ENCODE data around the gene CDH13.

Gene CDH13

GRCh38 chr16:82628088-82628423 lies 1.3 kb downstream of the CDH13 start:
- DNase-seq (ENCODE audit: low read depth in 2 of 2) = no peak

DNA sequence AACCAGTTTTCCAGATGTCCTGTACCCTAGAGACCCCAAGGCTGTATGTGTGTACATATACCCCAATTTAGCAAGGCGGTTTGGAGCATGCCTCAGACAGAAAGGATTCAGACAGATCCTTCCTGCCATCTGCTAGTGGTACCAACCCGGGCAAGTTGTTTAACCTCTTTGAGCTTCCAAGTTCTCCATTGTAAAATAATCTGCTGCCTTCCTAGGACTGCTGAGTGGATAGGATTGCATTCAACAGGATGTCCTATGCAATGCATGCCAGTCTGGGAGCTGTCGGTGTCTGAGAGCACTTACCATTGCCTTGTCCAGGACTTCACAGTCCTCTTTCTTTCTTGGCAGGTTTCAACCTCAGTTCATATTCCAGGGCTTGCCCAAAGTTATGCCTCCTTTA lies 1.9 kb downstream of the CDH13 start:
- DNase-seq (ENCODE audit: low read depth in 2 of 2) = no peak

DNA sequence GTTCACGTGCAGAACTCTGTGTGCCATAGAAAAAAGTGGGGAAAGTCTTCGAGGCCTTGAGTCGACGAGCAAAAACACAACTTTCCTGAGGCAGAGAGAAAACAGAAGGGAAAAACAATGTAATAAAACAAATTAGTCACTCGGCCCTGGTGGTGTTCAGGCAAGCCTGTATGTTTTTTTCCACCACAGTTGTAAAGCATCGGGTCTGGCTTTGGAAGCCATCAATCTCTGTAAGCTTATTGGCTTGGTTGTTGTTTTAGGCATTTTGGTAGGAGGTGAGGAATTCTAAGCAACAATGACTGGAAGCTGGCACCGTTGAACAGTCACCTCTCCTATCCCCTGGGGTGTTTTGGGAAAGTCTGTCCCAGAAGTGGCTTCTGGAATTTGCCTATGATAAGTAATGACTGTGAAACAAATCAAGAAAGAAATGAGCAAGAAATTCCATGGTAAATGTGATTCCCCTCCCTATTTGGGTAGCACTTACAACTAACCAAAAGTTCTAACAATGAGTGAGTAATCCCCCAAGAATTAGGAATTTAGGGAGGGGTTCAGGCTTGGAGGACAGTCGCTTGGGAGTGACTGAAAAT lies 2.8 kb downstream of the CDH13 start:
- DNase-seq (ENCODE audit: low read depth in 2 of 2) = peak; percentile 36 to 45

- no peak for DNase-seq (ENCODE audit: low read depth in 2 of 2)
These were observed 3.5 kb downstream of the CDH13 start for GRCh38 chr16:82630219-82630618.

DNA sequence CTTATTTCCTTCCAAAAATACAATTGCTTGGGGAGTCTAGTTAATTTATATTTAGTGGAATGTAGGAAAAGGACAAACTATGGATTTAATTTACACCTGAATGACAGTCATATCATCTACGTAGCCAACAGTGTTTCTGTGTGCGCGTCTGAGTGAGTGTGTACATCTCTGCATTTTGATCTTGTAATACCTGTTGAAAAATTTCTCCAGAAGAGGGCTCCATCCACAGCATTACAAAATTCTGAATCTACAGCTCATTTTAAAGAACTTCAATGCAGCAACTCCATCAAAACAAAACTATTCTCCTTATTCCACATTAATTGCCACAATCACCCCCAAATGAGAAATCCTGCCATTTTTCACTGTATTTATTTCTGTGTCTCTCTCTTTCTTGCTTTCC lies 3.9 kb downstream of the CDH13 start:
- DNase-seq (ENCODE audit: low read depth in 2 of 2) = no peak

GRCh38 chr16:82631701-82632685 lies 5.2 kb downstream of the CDH13 start:
- DNase-seq (ENCODE audit: low read depth in 2 of 2) = no peak

DNA sequence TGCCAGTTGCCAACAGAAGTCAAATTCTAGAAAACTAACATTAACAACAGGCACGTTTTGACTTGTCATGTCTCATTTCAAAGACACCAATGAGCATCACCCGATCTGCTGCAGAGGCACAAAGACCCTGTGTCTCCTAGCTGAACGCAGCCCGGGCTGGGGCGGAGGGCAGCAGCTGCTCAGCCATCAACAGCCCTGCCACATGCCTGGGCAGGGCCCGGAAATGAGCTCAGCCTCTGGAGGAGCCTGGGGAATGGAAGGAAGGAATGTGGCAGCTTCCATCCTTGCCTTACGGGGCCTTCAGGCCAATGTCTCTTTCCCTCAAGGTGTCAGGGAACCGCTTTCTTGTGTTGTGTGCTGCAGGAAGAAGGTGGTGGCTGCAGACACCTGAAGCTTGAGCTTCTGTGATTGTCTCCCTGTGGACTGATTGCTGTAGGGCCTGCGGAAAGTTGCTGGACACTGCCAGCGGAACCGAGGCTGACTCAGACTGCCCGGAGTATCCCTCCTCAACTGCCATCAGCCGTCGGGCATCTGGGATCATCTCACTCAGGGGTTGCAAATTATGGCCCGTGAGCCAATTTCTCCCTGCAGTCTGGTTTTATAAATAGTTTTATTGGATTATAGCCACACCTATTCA lies 7.3 kb downstream of the CDH13 start:
- DNase-seq (ENCODE audit: low read depth in 2 of 2) = no peak

GRCh38 chr16:82634955-82635610 lies 8.3 kb downstream of the CDH13 start:
- no peak for DNase-seq (ENCODE audit: low read depth in 2 of 2)

DNA sequence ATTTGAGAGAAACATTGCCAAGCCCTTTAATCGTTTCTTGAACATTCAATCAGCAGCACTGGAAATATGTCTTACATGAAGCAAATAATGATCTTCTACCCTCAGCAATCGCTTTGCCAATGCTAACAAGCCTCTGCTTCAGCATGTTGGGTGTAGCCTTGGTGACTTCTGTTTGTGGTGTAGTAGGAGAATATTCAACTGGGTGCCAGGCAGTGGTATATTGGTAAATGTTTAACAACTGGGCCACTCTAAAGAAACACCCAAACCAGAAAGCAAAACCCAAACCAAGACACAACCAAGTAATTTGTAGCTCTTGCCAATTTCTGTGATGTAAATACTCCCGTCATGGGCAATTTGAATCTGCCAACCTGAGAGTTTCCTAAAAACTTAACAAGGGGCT lies 9.7 kb downstream of the CDH13 start:
- DNase-seq (ENCODE audit: low read depth in 2 of 2) = no peak

GRCh38 chr16:82636958-82637357 lies 10.2 kb downstream of the CDH13 start:
- no peak for DNase-seq (ENCODE audit: low read depth in 2 of 2)

DNA sequence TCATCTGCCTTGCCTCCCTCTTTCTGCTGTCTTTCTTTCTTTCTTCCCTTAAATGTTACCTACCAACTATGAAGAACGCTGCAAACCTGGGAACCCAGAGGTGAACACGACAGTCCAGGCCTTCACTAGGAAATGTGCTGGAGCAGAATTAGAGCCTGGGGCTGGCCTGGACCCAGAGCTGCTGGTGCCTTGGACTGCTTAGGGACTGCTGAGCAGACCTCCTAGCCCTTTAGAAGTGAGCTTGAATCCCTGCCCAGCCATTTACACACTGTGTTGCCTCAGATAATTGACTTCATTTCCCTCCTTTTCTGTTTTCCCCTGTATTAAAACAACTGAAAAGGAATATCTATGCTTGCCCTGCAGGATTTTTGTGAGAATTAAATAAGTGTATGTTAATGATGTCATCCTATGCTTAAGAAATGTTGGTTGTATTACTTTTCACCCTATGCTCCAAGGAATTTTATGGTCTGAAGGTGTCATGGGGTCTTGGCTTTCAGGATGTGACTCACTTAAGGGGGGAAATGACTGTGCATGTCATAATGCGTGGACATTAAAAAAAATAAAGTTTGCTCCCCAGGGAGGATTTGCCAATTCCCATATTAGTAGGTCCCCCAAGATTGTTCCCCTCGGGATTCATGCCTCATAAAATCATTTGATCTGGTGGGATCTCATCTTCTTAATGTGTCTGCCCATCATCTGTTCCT lies 11.5 kb downstream of the CDH13 start:
- peak in 1 of 2 experiments; percentile 46 for DNase-seq (ENCODE audit: low read depth in 2 of 2)

- DNase-seq (ENCODE audit: low read depth in 2 of 2) = no peak
These were observed 12.5 kb downstream of the CDH13 start for GRCh38 chr16:82639263-82639662.

GRCh38 chr16:82639666-82640336 lies 13.0 kb downstream of the CDH13 start:
- DNase-seq (ENCODE audit: low read depth in 2 of 2) = no peak

GRCh38 chr16:82641336-82641984 lies 14.7 kb downstream of the CDH13 start:
- DNase-seq (ENCODE audit: low read depth in 2 of 2) = no peak

DNA sequence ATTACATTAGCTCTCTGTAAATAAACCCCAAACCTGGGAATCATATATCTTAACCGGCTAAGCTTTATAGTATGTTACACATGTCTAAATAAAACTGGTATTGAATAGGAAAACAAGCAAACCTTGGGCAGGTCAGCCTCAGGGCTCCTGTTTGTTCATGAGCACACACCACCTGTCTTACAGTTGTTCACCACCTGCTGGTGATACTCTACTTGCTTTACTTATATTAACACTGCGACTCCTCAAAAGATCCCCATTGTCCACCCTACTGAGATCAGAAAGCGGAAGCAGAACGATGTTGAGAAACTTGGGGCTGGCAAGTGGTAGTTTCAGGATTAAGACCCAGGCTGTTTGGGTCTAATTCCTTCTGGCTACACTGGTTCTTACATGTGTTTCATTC lies 16.4 kb downstream of the CDH13 start:
- DNase-seq (ENCODE audit: low read depth in 2 of 2) = no peak

DNA sequence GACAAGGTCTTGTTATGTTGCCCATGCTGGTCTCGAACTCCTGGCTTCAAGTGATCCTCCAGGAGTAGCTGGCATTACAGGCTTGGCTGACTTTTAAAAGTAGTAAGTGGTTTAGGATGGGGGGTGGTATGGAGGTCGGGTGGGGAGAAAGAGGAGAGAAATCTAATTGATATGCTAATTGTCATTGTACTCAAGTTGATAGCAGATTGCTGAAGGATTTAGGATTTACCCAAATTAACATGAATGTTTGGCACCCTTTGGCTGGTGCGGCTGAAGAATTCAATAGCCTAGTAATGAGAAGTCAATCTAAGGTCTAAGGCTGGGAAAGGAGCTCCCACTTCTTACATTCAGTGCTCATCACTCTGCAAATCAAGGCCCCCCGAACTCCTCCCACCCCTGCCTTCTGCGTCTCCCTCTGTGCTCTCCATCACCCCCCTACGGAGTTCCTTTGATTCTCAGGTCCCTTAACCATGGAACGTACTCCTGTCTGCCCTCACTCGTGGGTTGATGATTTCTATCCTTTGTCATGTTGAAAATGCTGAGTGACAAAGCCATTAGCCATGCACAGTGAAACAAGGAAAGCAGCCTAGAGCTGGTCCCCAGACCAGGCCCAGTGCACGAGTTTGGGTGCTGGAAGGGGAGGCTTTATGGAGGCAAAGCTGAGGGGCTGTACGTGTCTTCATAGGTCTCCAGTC lies 17.3 kb downstream of the CDH13 start:
- DNase-seq (ENCODE audit: low read depth in 2 of 2) = no peak

DNA sequence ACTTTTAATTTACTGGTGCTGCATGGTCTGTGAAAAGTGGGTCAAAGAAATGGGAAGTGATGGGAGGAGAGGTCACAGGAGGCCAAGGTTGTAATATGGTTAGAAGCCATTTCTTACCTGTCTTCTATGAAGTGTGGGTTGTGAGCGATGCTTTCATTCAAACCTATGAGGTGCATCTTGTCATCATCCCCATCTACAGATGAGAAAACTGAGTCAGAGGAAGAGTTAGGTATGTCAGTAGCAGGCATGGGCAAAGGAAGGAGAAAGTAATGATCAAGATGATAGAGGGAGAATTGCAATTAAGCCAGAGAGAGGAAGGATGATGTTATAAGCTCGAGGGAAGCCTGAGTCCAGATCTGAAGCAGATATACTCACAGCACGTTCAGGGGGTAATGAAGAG lies 19.7 kb downstream of the CDH13 start:
- DNase-seq (ENCODE audit: low read depth in 2 of 2) = no peak

DNA sequence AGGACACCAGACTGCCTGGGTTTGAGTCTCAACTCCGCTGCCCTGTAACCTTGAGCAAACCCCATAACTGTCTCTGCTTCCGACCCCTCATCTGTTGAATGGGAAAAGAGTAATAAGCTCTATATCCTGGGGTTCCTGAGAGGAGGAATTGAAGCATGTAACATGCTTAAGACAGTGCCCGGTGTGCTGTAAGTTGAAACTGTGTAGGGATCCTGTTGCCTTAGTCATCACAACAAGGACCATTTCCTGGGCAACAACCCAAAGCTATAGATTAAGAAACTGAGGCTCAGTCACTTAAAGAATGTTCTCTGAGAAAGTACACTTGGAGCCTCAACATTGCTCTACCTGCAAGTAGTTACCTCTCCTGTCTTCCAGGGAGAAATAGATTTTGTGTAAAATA lies 23.0 kb downstream of the CDH13 start:
- DNase-seq (ENCODE audit: low read depth in 2 of 2) = no peak

GRCh38 chr16:82650804-82651203 lies 24.0 kb downstream of the CDH13 start:
- no peak for DNase-seq (ENCODE audit: low read depth in 2 of 2)

All from fibroblast of skin of left biceps (primary cell).